Calu3 (cell line): ENCODE results near the gene RABEP1. TPM values are rescaled to one million over a fixed set of nuclear protein-coding genes. Genes with fewer than 3 reads are reported as not detected.

Source experiments
- BruUV-seq: library from RNA; stranded (reverse); fragments of 400-500 nt; replicated peaks from 2 replicates; lab custom pipeline; 2021; lab: Mats Ljungman, UMichigan
- CTCF ChIA-PET: fragments of 300-600 bp; sonication (Branson Sonifier 250); formaldehyde crosslinking; loops from one replicate; lab custom pipeline; 2022; ENCODE audit warnings: antibody characterized with exemption; lab: Charles Lee
- DNase-seq: peaks from one replicate; pipeline ENCODE4 v3.0.0; 2022
- H3K27ac Mint-ChIP-seq: one replicate; pipeline ENCODE4 v1.8.0; 2022; ENCODE audit warnings: mixed read lengths; ENCODE audit not compliant: unreplicated experiment
- H3K27me3 Mint-ChIP-seq: one replicate; pipeline ENCODE4 v1.8.0; 2022; ENCODE audit warnings: mixed read lengths; ENCODE audit not compliant: unreplicated experiment
- H3K36me3 Mint-ChIP-seq: one replicate; pipeline ENCODE4 v1.8.0; 2022; ENCODE audit warnings: mild to moderate bottlenecking, moderate library complexity, mixed read lengths; ENCODE audit not compliant: insufficient read depth, unreplicated experiment
- H3K4me1 Mint-ChIP-seq: one replicate; pipeline ENCODE4 v1.8.0; 2022; ENCODE audit warnings: mild to moderate bottlenecking, low read depth, mixed read lengths; ENCODE audit not compliant: unreplicated experiment
- H3K4me3 Mint-ChIP-seq: one replicate; pipeline ENCODE4 v1.8.0; 2022; ENCODE audit warnings: mild to moderate bottlenecking, low read depth, moderate library complexity, mixed read lengths; ENCODE audit not compliant: unreplicated experiment
- H3K9me3 Mint-ChIP-seq: one replicate; pipeline ENCODE4 v1.8.0; 2022; ENCODE audit warnings: low read depth, mixed read lengths; ENCODE audit not compliant: unreplicated experiment
- intact Hi-C: fragments of 100-400 bp; cut with micrococcal nuclease; formaldehyde crosslinking; loops from one replicate; pipeline ENCODE4 v1.10.0; 2022; ENCODE audit not compliant: unreplicated experiment
- total RNA-seq: library from RNA; stranded (reverse); gene quantifications from 2 replicates; pipeline ENCODE4 v1.2.3, GENCODE V29; 2022
- TF ChIP-seq, protein P1 (sequence below): fragments of 200-600 bp; IDR thresholded peaks from one replicate; pipeline ENCODE4 v1.8.0; 2022; ENCODE audit warnings: antibody characterized with exemption; ENCODE audit not compliant: unreplicated experiment

The RABEP1 gene
- total RNA-seq, 1 experiment from 2014 or later, result 33.5 TPM

DNA sequence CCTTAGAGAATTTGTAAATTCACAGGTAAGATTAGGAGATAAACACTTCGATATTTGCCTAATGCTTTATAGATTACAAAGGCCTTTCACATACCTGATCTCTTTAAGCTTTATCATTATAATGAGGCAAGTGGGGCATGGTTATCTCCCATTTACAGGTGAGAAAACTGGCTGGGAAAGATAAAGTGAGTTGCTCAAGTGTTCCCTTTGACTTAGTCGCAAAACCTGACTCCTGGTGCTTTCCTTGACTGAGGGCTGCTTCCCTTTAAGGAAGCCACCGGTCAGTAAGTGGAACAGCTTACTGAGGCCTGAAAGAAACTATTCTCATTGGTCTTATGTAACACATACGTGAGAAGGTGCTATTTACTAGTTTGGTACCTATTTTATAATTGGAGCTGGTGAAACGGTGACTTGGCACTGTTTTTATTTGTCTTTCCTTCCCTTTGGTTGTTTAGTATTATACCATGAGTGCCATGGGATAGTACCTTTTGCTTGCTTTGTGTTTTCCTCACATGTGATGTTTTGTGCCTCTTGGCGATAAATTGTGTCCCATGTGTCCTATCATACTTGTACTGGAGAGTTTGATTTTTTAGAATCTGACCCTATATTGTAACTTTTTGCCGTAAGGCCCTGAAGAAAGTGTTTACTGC is 80.2 kb downstream of the RABEP1 start:
- TF ChIP-seq, protein P1, sequence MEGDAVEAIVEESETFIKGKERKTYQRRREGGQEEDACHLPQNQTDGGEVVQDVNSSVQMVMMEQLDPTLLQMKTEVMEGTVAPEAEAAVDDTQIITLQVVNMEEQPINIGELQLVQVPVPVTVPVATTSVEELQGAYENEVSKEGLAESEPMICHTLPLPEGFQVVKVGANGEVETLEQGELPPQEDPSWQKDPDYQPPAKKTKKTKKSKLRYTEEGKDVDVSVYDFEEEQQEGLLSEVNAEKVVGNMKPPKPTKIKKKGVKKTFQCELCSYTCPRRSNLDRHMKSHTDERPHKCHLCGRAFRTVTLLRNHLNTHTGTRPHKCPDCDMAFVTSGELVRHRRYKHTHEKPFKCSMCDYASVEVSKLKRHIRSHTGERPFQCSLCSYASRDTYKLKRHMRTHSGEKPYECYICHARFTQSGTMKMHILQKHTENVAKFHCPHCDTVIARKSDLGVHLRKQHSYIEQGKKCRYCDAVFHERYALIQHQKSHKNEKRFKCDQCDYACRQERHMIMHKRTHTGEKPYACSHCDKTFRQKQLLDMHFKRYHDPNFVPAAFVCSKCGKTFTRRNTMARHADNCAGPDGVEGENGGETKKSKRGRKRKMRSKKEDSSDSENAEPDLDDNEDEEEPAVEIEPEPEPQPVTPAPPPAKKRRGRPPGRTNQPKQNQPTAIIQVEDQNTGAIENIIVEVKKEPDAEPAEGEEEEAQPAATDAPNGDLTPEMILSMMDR, result no peak
- intact Hi-C loops, result no loop called here
- no peaks in the 10 kb centered on the region for H3K27me3 Mint-ChIP-seq
- H3K9me3 Mint-ChIP-seq, result no peaks in the 10 kb centered on the region
- H3K4me1 Mint-ChIP-seq, result no peaks in the 10 kb centered on the region
- no peak overlapping the region for H3K27ac Mint-ChIP-seq
- no peak overlapping the region for H3K4me3 Mint-ChIP-seq
- CTCF ChIA-PET, result no interaction called here
- BruUV-seq, result no TSS peak
- H3K36me3 Mint-ChIP-seq, result peaks cover 18% of the 10 kb centered on the region
- DNase-seq, result no peak

- TF ChIP-seq, protein P1, result no peak
- CTCF ChIA-PET, result no interaction called here
- BruUV-seq, result no TSS peak
- no peaks in the 10 kb centered on the region for H3K4me1 Mint-ChIP-seq
- no peaks in the 10 kb centered on the region for H3K27me3 Mint-ChIP-seq
- H3K9me3 Mint-ChIP-seq, result no peaks in the 10 kb centered on the region
- peaks cover 27% of the 10 kb centered on the region for H3K36me3 Mint-ChIP-seq
- no peak for DNase-seq
- intact Hi-C loops, result no loop called here
- H3K27ac Mint-ChIP-seq, result no peak overlapping the region
- no peak overlapping the region for H3K4me3 Mint-ChIP-seq
Observed at GRCh38 chr17:5364156-5364555, 82.1 kb downstream of the RABEP1 start.

- TF ChIP-seq, protein P1, result no peak
- H3K27ac Mint-ChIP-seq, result no peak overlapping the region
Observed at GRCh38 chr17:5364696-5365095, 82.6 kb downstream of the RABEP1 start.

GRCh38 chr17:5365831-5366230 is 83.7 kb downstream of the RABEP1 start:
- CTCF ChIA-PET, result no interaction called here

More at GRCh38 chr17:5364696-5365095, 82.6 kb downstream of the RABEP1 start:
- CTCF ChIA-PET, result no interaction called here
- no peaks in the 10 kb centered on the region for H3K27me3 Mint-ChIP-seq
- DNase-seq, result no peak
- intact Hi-C loops, result no loop called here
- BruUV-seq, result no TSS peak
- H3K9me3 Mint-ChIP-seq, result no peaks in the 10 kb centered on the region
- H3K36me3 Mint-ChIP-seq, result peaks cover 32% of the 10 kb centered on the region
- no peaks in the 10 kb centered on the region for H3K4me1 Mint-ChIP-seq
- H3K4me3 Mint-ChIP-seq, result no peak overlapping the region

More at GRCh38 chr17:5365831-5366230, 83.7 kb downstream of the RABEP1 start:
- no peak for DNase-seq
- intact Hi-C loops, result no loop called here
- H3K4me1 Mint-ChIP-seq, result no peaks in the 10 kb centered on the region
- BruUV-seq, result no TSS peak
- peaks cover 34% of the 10 kb centered on the region for H3K36me3 Mint-ChIP-seq
- no peak overlapping the region for H3K27ac Mint-ChIP-seq
- TF ChIP-seq, protein P1, result no peak
- H3K9me3 Mint-ChIP-seq, result no peaks in the 10 kb centered on the region
- no peaks in the 10 kb centered on the region for H3K27me3 Mint-ChIP-seq
- no peak overlapping the region for H3K4me3 Mint-ChIP-seq
